Activated CD8-positive, alpha-beta memory T cell treated with anti-CD3 and anti-CD28 coated beads, Interleukin-2, amount 10 ng/mL, durations not matched to agents 7 days and 5 days (primary cell): ENCODE data around the gene EML6. TPM values are rescaled to one million over a fixed set of nuclear protein-coding genes. Genes with fewer than 3 reads are reported as not detected.
"Not testable (repeated sequence)": the region's sequence is repeated elsewhere in the genome, so short reads cannot be mapped to it uniquely, and the experiment has no call there.

Experiments used
- ATAC-seq: fragments of 150-1000 bp; cut with Tn5 transposase; one replicate; pipeline ENCODE4 v1.10.0; 2021; ENCODE audit warnings: moderate library complexity
- CTCF ChIA-PET: fragments of 350-600 bp; sonication (Branson Sonifier 250); formaldehyde crosslinking; loops from one replicate; lab custom pipeline; 2021; ENCODE audit warnings: antibody characterized with exemption; lab: Charles Lee
- DNase-seq: peaks from one replicate; pipeline ENCODE4 v3.0.0-alpha.2; 2020
- H3K27ac Mint-ChIP-seq: one replicate; pipeline ENCODE4 v1.8.0; 2021; ENCODE audit warnings: mild to moderate bottlenecking, mixed read lengths
- H3K27me3 Mint-ChIP-seq: one replicate; pipeline ENCODE4 v1.8.0; 2021; ENCODE audit warnings: mixed read lengths
- H3K36me3 Mint-ChIP-seq: one replicate; pipeline ENCODE4 v1.8.0; 2021; ENCODE audit warnings: mild to moderate bottlenecking, mixed read lengths
- H3K4me1 Mint-ChIP-seq: one replicate; pipeline ENCODE4 v1.8.0; 2021; ENCODE audit warnings: mixed read lengths
- H3K4me3 Mint-ChIP-seq: one replicate; pipeline ENCODE4 v1.8.0; 2021; ENCODE audit warnings: mild to moderate bottlenecking, moderate library complexity, mixed read lengths
- H3K9me3 Mint-ChIP-seq: one replicate; pipeline ENCODE4 v1.8.0; 2022; ENCODE audit warnings: low read depth, mixed read lengths
- total RNA-seq, 2 experiments: library from RNA; stranded (reverse); gene quantifications; one replicate each; pipeline ENCODE4 v1.2.3, GENCODE V29; 2021

The EML6 gene
- total RNA-seq, 2 experiments from 2014 or later, result 1.5 to 3.1 TPM

- CTCF ChIA-PET, result interaction anchor here (1.0 kb wide), 1 partner anchor 13 kb away, joined by 4 read pairs; no protein-coding TSS in a partner anchor
- no peak for DNase-seq
- H3K27me3 Mint-ChIP-seq, result no peaks in the 10 kb centered on the region
- H3K4me1 Mint-ChIP-seq, result peaks cover 9% of the 10 kb centered on the region
- H3K9me3 Mint-ChIP-seq, result no peaks in the 10 kb centered on the region
- H3K27ac Mint-ChIP-seq, result no peak overlapping the region
- ATAC-seq, result no peak
- no peak overlapping the region for H3K4me3 Mint-ChIP-seq
- peaks cover 36% of the 10 kb centered on the region for H3K36me3 Mint-ChIP-seq
Observed at GRCh38 chr2:54983345-54984220, 260.1 kb downstream of the EML6 start.

GRCh38 chr2:54984476-54984875 lies 261.0 kb downstream of the EML6 start:
- H3K36me3 Mint-ChIP-seq, result peaks cover 36% of the 10 kb centered on the region
- ATAC-seq (no peak), DNase-seq (no peak)
- CTCF ChIA-PET, result interaction anchor here (0.9 to 1.0 kb wide), 2 partner anchors 14 to 46 kb away, joined by 3 to 4 read pairs; no protein-coding TSS in a partner anchor
- peaks cover 9% of the 10 kb centered on the region for H3K4me1 Mint-ChIP-seq
- no peak overlapping the region for H3K27ac Mint-ChIP-seq
- no peak overlapping the region for H3K4me3 Mint-ChIP-seq
- no peaks in the 10 kb centered on the region for H3K27me3 Mint-ChIP-seq
- no peaks in the 10 kb centered on the region for H3K9me3 Mint-ChIP-seq

DNA sequence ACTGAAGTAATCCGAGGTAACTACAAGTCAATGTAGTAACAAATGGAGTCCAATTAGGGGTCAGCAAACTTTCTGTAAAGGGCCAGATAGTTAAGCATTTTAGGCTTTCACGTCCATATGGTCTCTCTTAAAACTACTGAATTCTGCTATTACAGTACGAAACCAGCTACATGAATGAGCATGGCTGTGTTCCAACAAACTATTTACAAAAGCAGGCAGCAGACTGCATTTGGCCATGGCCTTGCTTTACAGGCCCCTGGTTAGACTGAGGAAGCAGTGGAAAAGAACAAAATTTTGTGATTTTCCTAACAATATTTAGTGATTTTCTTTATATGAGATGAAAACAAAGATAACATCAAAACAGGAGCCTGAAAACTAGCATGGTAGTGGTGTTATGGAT lies 262.8 kb downstream of the EML6 start:
- no peak overlapping the region for H3K4me3 Mint-ChIP-seq
- CTCF ChIA-PET, result no interaction called here
- no peak for DNase-seq
- no peak for ATAC-seq
- no peaks in the 10 kb centered on the region for H3K9me3 Mint-ChIP-seq
- no peaks in the 10 kb centered on the region for H3K27me3 Mint-ChIP-seq
- peaks cover 31% of the 10 kb centered on the region for H3K36me3 Mint-ChIP-seq
- H3K4me1 Mint-ChIP-seq, result peaks cover 5% of the 10 kb centered on the region
- no peak overlapping the region for H3K27ac Mint-ChIP-seq

- no peaks in the 10 kb centered on the region for H3K27me3 Mint-ChIP-seq
- peaks cover 23% of the 10 kb centered on the region for H3K36me3 Mint-ChIP-seq
- H3K9me3 Mint-ChIP-seq, result no peaks in the 10 kb centered on the region
- H3K4me3 Mint-ChIP-seq, result no peak overlapping the region
- DNase-seq (no peak), ATAC-seq (no peak)
- H3K27ac Mint-ChIP-seq, result no peak overlapping the region
- peaks cover 2% of the 10 kb centered on the region for H3K4me1 Mint-ChIP-seq
- CTCF ChIA-PET, result no interaction called here
Observed at GRCh38 chr2:54988612-54989011, 265.1 kb downstream of the EML6 start.

DNA sequence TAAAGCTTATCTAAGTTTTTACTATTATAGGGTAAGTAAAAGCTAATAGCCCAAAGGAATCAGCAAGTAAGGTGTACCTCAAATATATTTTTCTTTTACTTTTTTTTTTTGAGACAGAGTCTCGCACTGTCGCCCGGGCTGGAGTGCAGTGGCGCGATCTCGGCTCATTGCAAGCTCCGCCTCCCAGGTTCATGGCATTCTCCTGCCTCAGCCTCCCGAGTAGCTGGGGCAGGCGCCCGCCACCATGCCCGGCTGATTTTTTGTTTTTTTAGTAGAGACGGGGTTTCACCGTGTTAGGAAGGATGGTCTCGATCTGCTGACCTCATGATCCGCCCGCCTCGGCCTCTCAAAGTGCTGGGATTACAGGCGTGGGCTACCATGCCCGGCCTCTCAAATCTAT lies 267.2 kb downstream of the EML6 start:
- H3K4me3 Mint-ChIP-seq, H3K27ac Mint-ChIP-seq, ATAC-seq, H3K4me1 Mint-ChIP-seq, H3K27me3 Mint-ChIP-seq, CTCF ChIA-PET, DNase-seq, H3K9me3 Mint-ChIP-seq: not testable (repeated sequence)
- H3K36me3 Mint-ChIP-seq, result peaks cover 20% of the 10 kb centered on the region

- CTCF ChIA-PET, result interaction anchor here (0.6 to 1.2 kb wide), 2 partner anchors 26 to 290 kb away, joined by 3 read pairs; no protein-coding TSS in a partner anchor
- H3K4me3 Mint-ChIP-seq, result no peak overlapping the region
- peaks cover 18% of the 10 kb centered on the region for H3K4me1 Mint-ChIP-seq
- H3K27me3 Mint-ChIP-seq, result no peaks in the 10 kb centered on the region
- no peaks in the 10 kb centered on the region for H3K9me3 Mint-ChIP-seq
- ATAC-seq (no peak), DNase-seq (no peak)
- peaks cover 10% of the 10 kb centered on the region for H3K36me3 Mint-ChIP-seq
- H3K27ac Mint-ChIP-seq, result no peak overlapping the region
Observed at GRCh38 chr2:54995553-54995952, 272.1 kb downstream of the EML6 start.

DNA sequence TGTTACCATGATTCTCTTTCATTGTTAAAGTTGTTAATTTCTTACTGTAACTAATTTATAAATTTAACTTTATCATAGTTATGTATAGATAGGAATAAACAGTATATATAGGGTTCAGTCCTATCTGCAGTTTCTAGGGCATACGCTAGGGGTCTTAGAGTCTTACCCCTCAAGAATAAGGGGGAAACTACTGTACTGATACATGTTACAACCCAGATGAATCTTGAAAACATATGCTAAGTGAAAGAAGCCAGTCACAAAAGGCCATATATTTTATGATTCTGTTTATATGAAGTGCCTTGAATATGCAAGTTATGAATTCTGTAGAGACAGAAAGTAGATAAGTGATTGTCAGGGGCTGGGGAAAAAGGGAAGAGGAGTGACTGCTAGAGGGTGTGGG lies 274.4 kb downstream of the EML6 start:
- CTCF ChIA-PET, result interaction anchor here (0.7 kb wide), 1 partner anchor 192 kb away, joined by 3 read pairs; no protein-coding TSS in a partner anchor
- no peak for DNase-seq
- no peak overlapping the region for H3K4me3 Mint-ChIP-seq
- H3K4me1 Mint-ChIP-seq, result peaks cover 20% of the 10 kb centered on the region
- H3K9me3 Mint-ChIP-seq, result no peaks in the 10 kb centered on the region
- H3K27ac Mint-ChIP-seq, result no peak overlapping the region
- H3K36me3 Mint-ChIP-seq, result peaks cover 10% of the 10 kb centered on the region
- no peak for ATAC-seq
- no peaks in the 10 kb centered on the region for H3K27me3 Mint-ChIP-seq

- H3K9me3 Mint-ChIP-seq, result no peaks in the 10 kb centered on the region
- H3K27ac Mint-ChIP-seq, result no peak overlapping the region
- peaks cover 20% of the 10 kb centered on the region for H3K4me1 Mint-ChIP-seq
- CTCF ChIA-PET, result no interaction called here
- no peaks in the 10 kb centered on the region for H3K27me3 Mint-ChIP-seq
- DNase-seq (no peak), ATAC-seq (no peak)
- H3K36me3 Mint-ChIP-seq, result peaks cover 5% of the 10 kb centered on the region
- H3K4me3 Mint-ChIP-seq, result no peak overlapping the region
Observed at GRCh38 chr2:54999182-54999581, 275.7 kb downstream of the EML6 start.

GRCh38 chr2:55000341-55000740 lies 276.9 kb downstream of the EML6 start:
- H3K27ac Mint-ChIP-seq, result no peak overlapping the region

GRCh38 chr2:55001716-55002115 lies 278.3 kb downstream of the EML6 start:
- Mint-ChIP-seq H3K36me3 (peaks cover 4% of the 10 kb centered on the region), H3K27ac (no peak overlapping the region), H3K4me3 (no peak overlapping the region), H3K4me1 (peaks cover 24% of the 10 kb centered on the region), H3K27me3 (no peaks in the 10 kb centered on the region), H3K9me3 (no peaks in the 10 kb centered on the region)
- DNase-seq (no peak), ATAC-seq (no peak)
- CTCF ChIA-PET, result no interaction called here

More at GRCh38 chr2:55000341-55000740, 276.9 kb downstream of the EML6 start:
- DNase-seq, result no peak
- Mint-ChIP-seq H3K4me1 (peaks cover 22% of the 10 kb centered on the region), H3K36me3 (peaks cover 5% of the 10 kb centered on the region), H3K4me3 (no peak overlapping the region), H3K27me3 (no peaks in the 10 kb centered on the region), H3K9me3 (no peaks in the 10 kb centered on the region)
- ATAC-seq, result no peak
- CTCF ChIA-PET, result no interaction called here

DNA sequence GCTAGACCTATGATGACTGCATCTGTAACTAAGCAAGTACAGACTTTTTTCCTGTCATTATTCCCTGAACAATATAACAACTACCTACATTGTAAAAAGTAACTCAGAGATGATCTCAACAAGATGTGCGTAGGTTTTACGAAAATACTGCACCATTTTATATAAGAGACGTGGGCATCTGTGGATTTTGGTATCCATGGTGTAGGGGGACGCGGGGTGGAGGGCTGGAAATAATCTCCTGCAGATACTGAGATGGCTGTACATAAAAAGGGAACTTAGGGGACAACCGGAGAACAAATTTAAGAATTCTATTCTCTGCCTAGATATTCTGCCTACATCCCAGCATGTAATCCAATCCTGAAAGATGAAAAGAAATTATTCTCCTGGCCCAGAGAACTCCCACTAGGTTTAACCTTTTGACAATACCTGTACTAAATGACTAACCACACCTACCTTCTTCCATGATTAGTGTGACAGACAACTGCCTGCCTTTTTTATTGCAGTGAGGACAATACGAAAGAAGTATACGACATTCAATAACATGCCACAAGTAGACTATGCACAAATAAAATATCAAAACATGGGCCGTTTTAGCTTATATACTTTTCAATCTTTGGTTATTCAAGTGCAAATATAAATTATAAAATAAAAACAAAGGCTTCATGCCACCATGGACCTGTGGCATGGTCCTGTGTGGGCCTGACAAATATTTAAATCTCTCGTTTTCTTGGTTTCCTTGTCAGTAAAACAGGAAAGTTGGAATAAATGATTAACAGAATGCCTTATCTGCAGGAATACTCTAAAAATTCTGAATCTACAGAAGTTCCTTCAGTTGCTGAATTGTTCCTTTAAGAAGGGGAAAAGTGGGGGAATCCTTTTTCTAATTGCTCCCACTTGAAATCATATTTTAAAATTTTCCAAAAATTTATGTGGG lies 280.5 kb downstream of the EML6 start:
- Mint-ChIP-seq H3K27me3 (no peaks in the 10 kb centered on the region), H3K9me3 (no peaks in the 10 kb centered on the region), H3K36me3 (no peaks in the 10 kb centered on the region), H3K4me3 (no peak overlapping the region), H3K4me1 (peaks cover 25% of the 10 kb centered on the region), H3K27ac (no peak overlapping the region)
- DNase-seq, result no peak
- ATAC-seq, result no peak
- CTCF ChIA-PET, result interaction anchor here (1.0 kb wide), 1 partner anchor 43 kb away, joined by 3 read pairs; no protein-coding TSS in a partner anchor

- DNase-seq (no peak), ATAC-seq (no peak)
- no peaks in the 10 kb centered on the region for H3K27me3 Mint-ChIP-seq
- H3K4me3 Mint-ChIP-seq, result peak overlapping the region; percentile 16
- H3K9me3 Mint-ChIP-seq, result no peaks in the 10 kb centered on the region
- CTCF ChIA-PET, result interaction anchor here (1.5 kb wide), 1 partner anchor 44 kb away, joined by 3 read pairs; the partner anchor contains the start of gene RTN4
- no peak overlapping the region for H3K27ac Mint-ChIP-seq
- H3K4me1 Mint-ChIP-seq, result peaks cover 39% of the 10 kb centered on the region
- peaks cover 1% of the 10 kb centered on the region for H3K36me3 Mint-ChIP-seq
Observed at GRCh38 chr2:55006306-55006705, 282.8 kb downstream of the EML6 start.
